Prostate gland (tissue), 2 donors: ENCODE results near the gene ECSIT. TPM values are rescaled to one million over a fixed set of nuclear protein-coding genes. Genes with fewer than 3 reads are reported as not detected.
"Not testable (repeated sequence)": the region's sequence is repeated elsewhere in the genome, so short reads cannot be mapped to it uniquely, and the experiment has no call there.

Source experiments
- DNase-seq: peaks from one replicate; pipeline ENCODE4 v3.0.0-alpha.2; 2019; ENCODE audit warnings: low spot score
- H3K27ac ChIP-seq, 2 donors: fragments of 200-600 bp; sonication (generic); 2 replicates each; pipeline ENCODE4 v1.5.1; 2017 to 2019
- H3K27me3 ChIP-seq: fragments of 200-600 bp; sonication (generic); replicated peaks from 2 replicates; pipeline ENCODE4 v1.5.1; 2019; ENCODE audit not compliant: insufficient read depth
- H3K36me3 ChIP-seq, 2 donors: fragments of 200-600 bp; sonication (generic); 1 replicate in 1 of 2; 2 replicates in 1 of 2; pipeline versions ENCODE4 v1.5.1 to v1.8.1; 2017 to 2019
- H3K4me1 ChIP-seq: fragments of 200-600 bp; sonication (generic); replicated peaks from 2 replicates; pipeline ENCODE4 v1.5.1; 2019
- H3K4me3 ChIP-seq, 2 donors: fragments of 200-600 bp; sonication (generic); 2 replicates each; pipeline ENCODE4 v1.5.1; 2017 to 2019
- H3K9me3 ChIP-seq: fragments of 200-600 bp; sonication (generic); 2 replicates; pipeline ENCODE4 v1.5.1; 2017
- CTCF ChIP-seq, 4 experiments: fragments of 200-600 bp in 2 of 4; fragments of 450-650 bp in 2 of 4; sonication (generic) in 2 of 4; IDR thresholded peaks; 1 replicate in 3 of 4; 2 replicates in 1 of 4; pipeline ENCODE4 v1.5.1; 2016 to 2019; ENCODE audit warnings: antibody characterized with exemption in 4 of 4, mild to moderate bottlenecking in 2 of 4, moderate library complexity in 2 of 4
- POLR2A ChIP-seq: fragments of 450-650 bp; IDR thresholded peaks from one replicate; pipeline ENCODE4 v1.6.1; 2016; ENCODE audit warnings: antibody characterized with exemption, mild to moderate bottlenecking
- POLR2AphosphoS5 ChIP-seq: sonication (generic); formaldehyde crosslinking; IDR thresholded peaks from one replicate; pipeline ENCODE4 v1.6.1; 2017; ENCODE audit warnings: antibody characterized with exemption
- WGBS: methylation state at CpG from one replicate; pipeline ENCODE4 v1.1.5; 2018; 5-methylcytosine and 5-hydroxymethylcytosine counted together
- intact Hi-C: fragments of 100-400 bp; cut with DNase I; formaldehyde crosslinking; loops from one replicate; pipeline ENCODE4 v1.14.2; 2022
- total RNA-seq, 2 donors: library from RNA; depleted of rRNA; stranded (reverse); fragments of >200 nt; gene quantifications; one replicate each; pipeline ENCODE4 v1.1.0, GENCODE V29; 2016

The ECSIT gene
- total RNA-seq, 2 donors from 2014 or later: 93.0 to 94.7 TPM

- H3K27ac ChIP-seq: no peak overlapping the region
- H3K9me3 ChIP-seq: no peaks in the 10 kb centered on the region
- DNase-seq: no peak
- H3K36me3 ChIP-seq: no peaks in the 10 kb centered on the region
- intact Hi-C loops: no loop called here
- H3K27me3 ChIP-seq: peaks cover 26% of the 10 kb centered on the region
- H3K4me1 ChIP-seq: no peaks in the 10 kb centered on the region
- no peak for TF ChIP-seq CTCF (IDR thresholded peaks at IDR 0.05)
- WGBS: 30% methylated on average over 49 of the region's 62 CpGs
- no peak overlapping the region for H3K4me3 ChIP-seq
Observed at GRCh38 chr19:11479090-11479897, 49.6 kb downstream of the ECSIT start.

GRCh38 chr19:11478167-11479089, 50.5 kb downstream of the ECSIT start:
- Histone ChIP-seq H3K36me3 (no peaks in the 10 kb centered on the region), H3K27ac (no peak overlapping the region), H3K4me1 (no peaks in the 10 kb centered on the region), H3K4me3 (no peak overlapping the region), H3K27me3 (peaks cover 21% of the 10 kb centered on the region), H3K9me3 (no peaks in the 10 kb centered on the region)
- intact Hi-C loops: no loop called here
- DNase-seq: no peak
- WGBS: 62% methylated on average over 19 of the region's 19 CpGs
- TF ChIP-seq POLR2AphosphoS5 (no peak), POLR2A (no peak), CTCF (IDR thresholded peaks at IDR 0.05) (no peak)

GRCh38 chr19:11475861-11476260, 53.1 kb downstream of the ECSIT start:
- DNase-seq: no peak
- no peaks in the 10 kb centered on the region for H3K36me3 ChIP-seq
- WGBS: 66% methylated on average over 8 of the region's 8 CpGs
- H3K4me1 ChIP-seq: no peaks in the 10 kb centered on the region
- H3K9me3 ChIP-seq: no peaks in the 10 kb centered on the region
- intact Hi-C loops: no loop called here
- peaks cover 13% of the 10 kb centered on the region for H3K27me3 ChIP-seq
- TF ChIP-seq POLR2AphosphoS5 (no peak), POLR2A (no peak), CTCF (IDR thresholded peaks at IDR 0.05) (no peak)
- no peak overlapping the region for H3K4me3 ChIP-seq
- H3K27ac ChIP-seq: no peak overlapping the region

DNA sequence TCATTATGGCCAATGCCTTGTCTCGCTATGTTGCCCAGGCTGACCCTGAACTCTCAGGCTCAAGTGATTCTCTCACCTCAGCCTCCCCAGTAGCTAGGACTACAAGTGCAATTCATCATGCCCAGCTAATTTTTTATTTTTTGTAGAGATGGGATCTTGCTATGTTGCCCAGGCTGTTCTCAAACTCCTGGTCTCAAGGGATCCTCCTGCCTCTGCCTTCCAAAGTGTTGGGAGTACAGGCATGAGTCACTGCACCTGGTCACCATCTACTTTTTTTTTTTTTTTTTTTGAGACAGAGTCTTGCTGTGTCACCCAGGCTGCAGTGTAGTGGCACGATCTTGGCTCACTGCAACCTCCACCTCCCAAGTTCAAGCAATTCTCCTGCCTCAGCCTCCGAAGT, 53.6 kb downstream of the ECSIT start:
- WGBS: 88% methylated on average over 3 of the region's 3 CpGs

DNA sequence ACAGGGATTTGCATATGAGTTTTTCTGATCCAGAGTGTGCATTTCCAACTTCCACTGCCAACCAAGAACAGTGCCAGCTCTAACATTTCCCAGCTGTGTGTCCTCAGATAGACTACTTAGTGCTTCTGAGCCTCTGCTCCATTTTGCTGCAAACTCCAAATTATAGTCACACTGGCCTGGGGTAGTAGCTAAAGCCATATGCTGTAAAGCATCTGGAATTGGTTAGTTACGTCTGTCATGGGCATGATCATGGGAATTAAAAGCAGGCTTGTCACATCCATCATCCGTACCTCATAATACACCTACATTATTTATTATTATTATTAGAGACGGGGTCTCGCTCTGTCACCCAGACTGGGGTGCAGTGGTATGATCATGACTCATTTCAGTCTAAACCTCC, 55.2 kb downstream of the ECSIT start:
- WGBS: 68% methylated on average over 4 of the region's 4 CpGs
- no peaks in the 10 kb centered on the region for H3K4me1 ChIP-seq
- no peak for DNase-seq
- H3K4me3 ChIP-seq: no peak overlapping the region
- no peak overlapping the region for H3K27ac ChIP-seq
- H3K36me3 ChIP-seq: no peaks in the 10 kb centered on the region
- TF ChIP-seq CTCF (IDR thresholded peaks at IDR 0.05) (no peak), POLR2AphosphoS5 (no peak)
- intact Hi-C loops: no loop called here
- no peaks in the 10 kb centered on the region for H3K9me3 ChIP-seq
- H3K27me3 ChIP-seq: no peaks in the 10 kb centered on the region

More for the DNA sequence above, 53.6 kb downstream of the ECSIT start:
- H3K27ac ChIP-seq, H3K27me3 ChIP-seq, DNase-seq, intact Hi-C loops, H3K9me3 ChIP-seq, H3K4me3 ChIP-seq, H3K36me3 ChIP-seq, H3K4me1 ChIP-seq: not testable (repeated sequence)

DNA sequence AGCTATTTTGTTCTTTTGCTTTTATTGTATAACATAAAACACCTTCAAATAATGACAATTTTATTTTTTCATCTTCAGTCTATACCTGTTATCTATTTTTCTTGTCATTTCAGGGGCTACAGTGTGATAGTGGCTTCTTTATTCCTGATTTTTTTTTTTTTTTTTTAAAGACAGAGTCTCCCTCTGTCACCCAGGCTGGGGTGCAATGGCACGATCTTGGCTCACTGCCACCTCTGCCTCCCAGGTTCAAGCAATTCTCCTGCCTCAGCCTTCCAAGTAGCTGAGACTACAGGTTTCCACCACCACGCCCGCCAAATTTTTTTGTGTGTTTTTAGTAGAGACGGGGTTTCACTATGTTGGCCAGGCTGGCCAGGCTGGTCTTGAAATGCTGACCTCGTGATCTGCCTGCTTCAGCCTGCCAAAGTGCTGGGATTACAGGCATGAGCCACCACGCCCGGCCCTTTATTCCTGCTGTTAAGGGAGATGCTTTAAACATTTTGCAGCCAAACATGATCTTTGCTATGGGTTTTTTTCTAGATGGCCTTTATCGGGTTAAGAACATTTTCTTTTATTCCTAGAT, 60.6 kb downstream of the ECSIT start:
- H3K4me3 ChIP-seq, H3K36me3 ChIP-seq, intact Hi-C loops, H3K27me3 ChIP-seq, H3K27ac ChIP-seq, DNase-seq, H3K9me3 ChIP-seq, H3K4me1 ChIP-seq: not testable (repeated sequence)
- 46% methylated on average over 8 of the region's 8 CpGs for WGBS
